Measurements from ENCODE around the gene CEMIP2.

DNA sequence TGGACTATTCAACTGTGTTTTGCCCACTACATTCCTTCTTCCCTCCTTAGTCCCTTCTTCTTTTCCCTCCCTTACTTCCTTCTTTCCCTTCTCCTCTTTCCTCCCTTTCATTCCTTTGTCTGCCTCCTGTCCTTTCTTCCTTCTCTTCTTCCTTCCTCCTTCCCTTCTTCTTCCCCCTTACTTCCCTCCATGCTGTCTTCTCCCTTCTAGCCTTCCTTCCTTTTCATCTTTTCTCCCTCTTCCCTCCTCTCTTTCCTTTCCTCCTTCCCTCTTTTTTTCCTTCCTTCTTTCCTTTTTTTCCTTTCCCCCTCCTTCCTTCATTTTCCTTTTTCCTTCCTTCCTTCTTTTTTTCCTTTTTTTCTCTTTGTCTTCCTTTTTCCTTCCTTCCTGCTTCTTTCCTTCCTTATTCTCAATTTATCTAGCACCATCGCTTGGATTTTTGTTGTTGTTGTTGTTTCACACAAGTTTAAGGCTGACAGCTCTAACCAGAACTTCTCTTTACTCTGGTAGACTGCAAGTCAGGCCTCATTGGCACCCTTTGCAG is 123.4 kb downstream of the CEMIP2 start:
- TF ChIP-seq, protein P1, sequence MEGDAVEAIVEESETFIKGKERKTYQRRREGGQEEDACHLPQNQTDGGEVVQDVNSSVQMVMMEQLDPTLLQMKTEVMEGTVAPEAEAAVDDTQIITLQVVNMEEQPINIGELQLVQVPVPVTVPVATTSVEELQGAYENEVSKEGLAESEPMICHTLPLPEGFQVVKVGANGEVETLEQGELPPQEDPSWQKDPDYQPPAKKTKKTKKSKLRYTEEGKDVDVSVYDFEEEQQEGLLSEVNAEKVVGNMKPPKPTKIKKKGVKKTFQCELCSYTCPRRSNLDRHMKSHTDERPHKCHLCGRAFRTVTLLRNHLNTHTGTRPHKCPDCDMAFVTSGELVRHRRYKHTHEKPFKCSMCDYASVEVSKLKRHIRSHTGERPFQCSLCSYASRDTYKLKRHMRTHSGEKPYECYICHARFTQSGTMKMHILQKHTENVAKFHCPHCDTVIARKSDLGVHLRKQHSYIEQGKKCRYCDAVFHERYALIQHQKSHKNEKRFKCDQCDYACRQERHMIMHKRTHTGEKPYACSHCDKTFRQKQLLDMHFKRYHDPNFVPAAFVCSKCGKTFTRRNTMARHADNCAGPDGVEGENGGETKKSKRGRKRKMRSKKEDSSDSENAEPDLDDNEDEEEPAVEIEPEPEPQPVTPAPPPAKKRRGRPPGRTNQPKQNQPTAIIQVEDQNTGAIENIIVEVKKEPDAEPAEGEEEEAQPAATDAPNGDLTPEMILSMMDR (IDR thresholded peaks at IDR 0.05), result no peak
- TF ChIP-seq POLR2A (IDR thresholded peaks at IDR 0.05) (no peak), EP300 (IDR thresholded peaks at IDR 0.05) (no peak)

Measured in sigmoid colon (tissue), 4 donors.